Measurements from ENCODE around the gene TMEM151A.

GRCh38 chr11:66272596-66272995, 19.1 kb upstream of the TMEM151A start:
- no peak for TF ChIP-seq POLR2A (IDR thresholded peaks at IDR 0.05)
- no peak for TF ChIP-seq CTCF (IDR thresholded peaks at IDR 0.05)
- TF ChIP-seq POLR2AphosphoS5 (IDR thresholded peaks at IDR 0.05) = no peak
